Measurements from ENCODE around the gene BTN2A1. TPM values are rescaled to one million over a fixed set of nuclear protein-coding genes. Genes with fewer than 3 reads are reported as not detected.

Gene BTN2A1
- total and polyA plus RNA-seq, 9 of the 15 experiments (the other 6 are each of a cell fraction or from before 2014, with no cell fraction given), result 6.7 to 22.1 (median 16.4) TPM

DNA sequence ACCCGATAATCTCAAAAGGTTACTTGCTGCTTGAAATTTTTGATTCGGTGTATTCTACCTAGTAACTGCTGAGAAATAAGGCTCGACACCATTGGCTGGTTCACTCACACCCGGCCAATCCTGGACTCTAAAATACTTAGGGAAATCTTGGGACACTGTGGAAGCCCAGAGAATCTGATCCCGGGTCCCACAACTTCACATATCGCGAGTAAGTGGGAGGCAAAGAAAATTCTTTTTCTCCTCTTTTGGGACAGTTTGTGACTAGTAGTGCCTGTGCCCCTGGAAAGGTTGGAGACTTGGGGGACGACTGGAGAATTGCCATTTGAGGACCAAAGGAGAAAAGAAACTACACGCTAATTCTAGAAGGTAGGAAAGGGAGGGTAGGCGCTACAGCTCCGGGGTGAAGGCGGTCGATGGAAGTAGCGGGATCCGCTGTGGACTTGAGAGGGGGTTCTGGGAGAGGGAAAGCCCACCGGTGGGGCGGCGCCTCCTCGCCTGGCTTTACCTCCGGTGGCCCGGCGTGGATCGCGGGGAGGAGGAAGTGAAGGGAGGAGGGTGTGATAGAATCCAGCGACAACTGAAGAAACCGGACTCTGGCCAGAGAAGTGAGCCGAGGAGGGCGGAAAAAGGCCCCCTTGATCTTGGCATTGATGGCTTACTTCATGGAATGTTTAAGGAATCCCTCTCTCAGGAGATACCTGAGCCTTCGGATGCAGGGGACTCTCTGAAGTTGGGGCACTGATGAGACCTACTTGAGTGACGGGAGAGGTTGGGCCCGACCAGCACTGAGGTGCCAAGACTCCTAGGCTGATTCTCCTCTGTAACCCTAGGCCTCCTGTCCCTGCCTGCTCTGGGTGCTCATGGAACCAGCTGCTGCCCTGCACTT is 36.3 kb upstream of the BTN2A1 start (continued):
- TF ChIP-seq MTA3 (IDR thresholded peaks at IDR 0.05; ENCODE audit: borderline replicate concordance), result peak; percentile 13; the same call in 1 of the 2 replicates
- no peak for TF ChIP-seq ZNF507 (tag; conservative IDR thresholded peaks at IDR 0.05)
- TF ChIP-seq ZNF232 (CRISPR knock-in tag; IDR thresholded peaks at IDR 0.05), result no peak
- no peak for TF ChIP-seq MED1 (CRISPR knock-in tag; IDR thresholded peaks at IDR 0.05; ENCODE audit: borderline replicate concordance)
- TF ChIP-seq LEF1 (IDR thresholded peaks at IDR 0.05), result no peak
- TF ChIP-seq CCAR2 (IDR thresholded peaks at IDR 0.05; ENCODE audit: low read depth, low read length), result no peak
- peak; percentile 24; the same call in 1 of the 2 replicates for TF ChIP-seq ZNF431 (CRISPR knock-in tag; IDR thresholded peaks at IDR 0.05)
- no peak for TF ChIP-seq NCOA6 (IDR thresholded peaks at IDR 0.05)
- TF ChIP-seq, protein P1, sequence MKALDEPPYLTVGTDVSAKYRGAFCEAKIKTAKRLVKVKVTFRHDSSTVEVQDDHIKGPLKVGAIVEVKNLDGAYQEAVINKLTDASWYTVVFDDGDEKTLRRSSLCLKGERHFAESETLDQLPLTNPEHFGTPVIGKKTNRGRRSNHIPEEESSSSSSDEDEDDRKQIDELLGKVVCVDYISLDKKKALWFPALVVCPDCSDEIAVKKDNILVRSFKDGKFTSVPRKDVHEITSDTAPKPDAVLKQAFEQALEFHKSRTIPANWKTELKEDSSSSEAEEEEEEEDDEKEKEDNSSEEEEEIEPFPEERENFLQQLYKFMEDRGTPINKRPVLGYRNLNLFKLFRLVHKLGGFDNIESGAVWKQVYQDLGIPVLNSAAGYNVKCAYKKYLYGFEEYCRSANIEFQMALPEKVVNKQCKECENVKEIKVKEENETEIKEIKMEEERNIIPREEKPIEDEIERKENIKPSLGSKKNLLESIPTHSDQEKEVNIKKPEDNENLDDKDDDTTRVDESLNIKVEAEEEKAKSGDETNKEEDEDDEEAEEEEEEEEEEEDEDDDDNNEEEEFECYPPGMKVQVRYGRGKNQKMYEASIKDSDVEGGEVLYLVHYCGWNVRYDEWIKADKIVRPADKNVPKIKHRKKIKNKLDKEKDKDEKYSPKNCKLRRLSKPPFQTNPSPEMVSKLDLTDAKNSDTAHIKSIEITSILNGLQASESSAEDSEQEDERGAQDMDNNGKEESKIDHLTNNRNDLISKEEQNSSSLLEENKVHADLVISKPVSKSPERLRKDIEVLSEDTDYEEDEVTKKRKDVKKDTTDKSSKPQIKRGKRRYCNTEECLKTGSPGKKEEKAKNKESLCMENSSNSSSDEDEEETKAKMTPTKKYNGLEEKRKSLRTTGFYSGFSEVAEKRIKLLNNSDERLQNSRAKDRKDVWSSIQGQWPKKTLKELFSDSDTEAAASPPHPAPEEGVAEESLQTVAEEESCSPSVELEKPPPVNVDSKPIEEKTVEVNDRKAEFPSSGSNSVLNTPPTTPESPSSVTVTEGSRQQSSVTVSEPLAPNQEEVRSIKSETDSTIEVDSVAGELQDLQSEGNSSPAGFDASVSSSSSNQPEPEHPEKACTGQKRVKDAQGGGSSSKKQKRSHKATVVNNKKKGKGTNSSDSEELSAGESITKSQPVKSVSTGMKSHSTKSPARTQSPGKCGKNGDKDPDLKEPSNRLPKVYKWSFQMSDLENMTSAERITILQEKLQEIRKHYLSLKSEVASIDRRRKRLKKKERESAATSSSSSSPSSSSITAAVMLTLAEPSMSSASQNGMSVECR (CRISPR knock-in tag; IDR thresholded peaks at IDR 0.05), result no peak
- TF ChIP-seq ZNF41 (CRISPR knock-in tag; conservative IDR thresholded peaks at IDR 0.05), result no peak
- TF ChIP-seq MCM3 (IDR thresholded peaks at IDR 0.05), result no peak
- TF ChIP-seq, protein P2, sequence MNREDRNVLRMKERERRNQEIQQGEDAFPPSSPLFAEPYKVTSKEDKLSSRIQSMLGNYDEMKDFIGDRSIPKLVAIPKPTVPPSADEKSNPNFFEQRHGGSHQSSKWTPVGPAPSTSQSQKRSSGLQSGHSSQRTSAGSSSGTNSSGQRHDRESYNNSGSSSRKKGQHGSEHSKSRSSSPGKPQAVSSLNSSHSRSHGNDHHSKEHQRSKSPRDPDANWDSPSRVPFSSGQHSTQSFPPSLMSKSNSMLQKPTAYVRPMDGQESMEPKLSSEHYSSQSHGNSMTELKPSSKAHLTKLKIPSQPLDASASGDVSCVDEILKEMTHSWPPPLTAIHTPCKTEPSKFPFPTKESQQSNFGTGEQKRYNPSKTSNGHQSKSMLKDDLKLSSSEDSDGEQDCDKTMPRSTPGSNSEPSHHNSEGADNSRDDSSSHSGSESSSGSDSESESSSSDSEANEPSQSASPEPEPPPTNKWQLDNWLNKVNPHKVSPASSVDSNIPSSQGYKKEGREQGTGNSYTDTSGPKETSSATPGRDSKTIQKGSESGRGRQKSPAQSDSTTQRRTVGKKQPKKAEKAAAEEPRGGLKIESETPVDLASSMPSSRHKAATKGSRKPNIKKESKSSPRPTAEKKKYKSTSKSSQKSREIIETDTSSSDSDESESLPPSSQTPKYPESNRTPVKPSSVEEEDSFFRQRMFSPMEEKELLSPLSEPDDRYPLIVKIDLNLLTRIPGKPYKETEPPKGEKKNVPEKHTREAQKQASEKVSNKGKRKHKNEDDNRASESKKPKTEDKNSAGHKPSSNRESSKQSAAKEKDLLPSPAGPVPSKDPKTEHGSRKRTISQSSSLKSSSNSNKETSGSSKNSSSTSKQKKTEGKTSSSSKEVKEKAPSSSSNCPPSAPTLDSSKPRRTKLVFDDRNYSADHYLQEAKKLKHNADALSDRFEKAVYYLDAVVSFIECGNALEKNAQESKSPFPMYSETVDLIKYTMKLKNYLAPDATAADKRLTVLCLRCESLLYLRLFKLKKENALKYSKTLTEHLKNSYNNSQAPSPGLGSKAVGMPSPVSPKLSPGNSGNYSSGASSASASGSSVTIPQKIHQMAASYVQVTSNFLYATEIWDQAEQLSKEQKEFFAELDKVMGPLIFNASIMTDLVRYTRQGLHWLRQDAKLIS (CRISPR knock-in tag; IDR thresholded peaks at IDR 0.05), result no peak
- TF ChIP-seq HDGF (IDR thresholded peaks at IDR 0.05), result no peak
- TF ChIP-seq ZBTB12 (CRISPR knock-in tag; IDR thresholded peaks at IDR 0.05), result 0 out of 2 replicates have a peak, but pooled peaks have one; percentile 35
